NCI-H2227 treated with DMSO at 0.1 percent for 48 hours (cell line): ENCODE results near the gene JADE3.
A peak's percentile ranks its signal among the peaks of the same experiment; 100 is the strongest.

Source experiments
- DNase-seq: peaks from one replicate; lab custom pipeline; 2025; lab: John Stamatoyannopoulos, UW

JADE3 gene

GRCh38 chrX:46912098-46912602, at the start of gene JADE3:
Gene JADE3 (plus strand): TSS chrX:46912421. CDS start chrX:46984895, 72,474 bp downstream.
- DNase-seq = peak; percentile 89

GRCh38 chrX:46863072-46863471, 49.1 kb upstream of the JADE3 start:
- no peak for DNase-seq

- no peak for DNase-seq
These were observed 47.6 kb upstream of the JADE3 start for GRCh38 chrX:46864606-46865005.

- DNase-seq = no peak
These were observed 46.9 kb upstream of the JADE3 start for GRCh38 chrX:46865281-46865680.

- DNase-seq = no peak
These were observed 45.5 kb upstream of the JADE3 start for GRCh38 chrX:46866726-46867125.

- no peak for DNase-seq
These were observed 38.5 kb upstream of the JADE3 start for GRCh38 chrX:46873746-46874145.

- DNase-seq = no peak
These were observed 35.3 kb upstream of the JADE3 start for GRCh38 chrX:46876901-46877300.

GRCh38 chrX:46882266-46882665, 30.0 kb upstream of the JADE3 start:
- no peak for DNase-seq

- no peak for DNase-seq
These were observed 27.4 kb upstream of the JADE3 start for GRCh38 chrX:46884799-46885198.

- no peak for DNase-seq
These were observed 14.0 kb upstream of the JADE3 start for GRCh38 chrX:46898207-46898606.

GRCh38 chrX:46903458-46904242, 8.6 kb upstream of the JADE3 start:
- DNase-seq = peak; percentile 92

- DNase-seq = no peak
These were observed 7.6 kb upstream of the JADE3 start for GRCh38 chrX:46904626-46905025.

GRCh38 chrX:46910415-46910814, 1.8 kb upstream of the JADE3 start:
- DNase-seq = no peak

GRCh38 chrX:46912603-46913491, 626 bp downstream of the JADE3 start:
- DNase-seq = no peak

- peak; percentile 12 for DNase-seq
These were observed 1.4 kb downstream of the JADE3 start for GRCh38 chrX:46913667-46914066.

- no peak for DNase-seq
These were observed 4.1 kb downstream of the JADE3 start for GRCh38 chrX:46916273-46916672.

GRCh38 chrX:46917622-46918021, 5.4 kb downstream of the JADE3 start:
- no peak for DNase-seq

GRCh38 chrX:46918434-46918833, 6.2 kb downstream of the JADE3 start:
- no peak for DNase-seq

GRCh38 chrX:46920235-46920634, 8.0 kb downstream of the JADE3 start:
- DNase-seq = no peak

GRCh38 chrX:46922611-46923010, 10.4 kb downstream of the JADE3 start:
- no peak for DNase-seq

GRCh38 chrX:46927718-46928117, 15.5 kb downstream of the JADE3 start:
- DNase-seq = no peak

GRCh38 chrX:46929439-46930261, 17.4 kb downstream of the JADE3 start:
- no peak for DNase-seq
